ENCODE measurements around the gene RYR1.
"Not testable (repeated sequence)": the region's sequence is repeated elsewhere in the genome, so short reads cannot be mapped to it uniquely, and the experiment has no call there.

- TF ChIP-seq ZNF274 (IDR thresholded peaks at IDR 0.05; ENCODE audit: low read depth, low read length); YY1 (IDR thresholded peaks at IDR 0.05; ENCODE audit: insufficient read depth, insufficient read length): not testable (repeated sequence)
Observed at GRCh38 chr19:38513156-38513555, 79.7 kb downstream of the RYR1 start.

Data from NT2/D1 (cell line).